H1 (cell line): ENCODE data around the gene P3H2.

Experiments
- CBX8 ChIP-seq: fragments of 300-800, 300-1000 bp; sonication (generic); IDR thresholded peaks from 2 replicates; pipeline ENCODE4 v1.7.1; 2016; ENCODE audit warnings: low read depth, low read length, borderline replicate concordance
- CEBPB ChIP-seq: IDR thresholded peaks from 2 replicates; pipeline ENCODE4 v1.6.1; 2012; ENCODE audit warnings: low read depth, low read length
- CTBP2 ChIP-seq: IDR thresholded peaks from 2 replicates; pipeline ENCODE4 v1.7.0; 2011; ENCODE audit warnings: borderline replicate concordance, mild to moderate bottlenecking, moderate library complexity, mixed read lengths, low read length; ENCODE audit not compliant: insufficient read depth, insufficient read length
- POLR2A ChIP-seq, 2 experiments: IDR thresholded peaks; 1 replicate in 1 of 2; 2 replicates in 1 of 2; pipeline ENCODE4 v1.6.1; 2011; ENCODE audit warnings: low read depth in 2 of 2, low read length in 2 of 2, mild to moderate bottlenecking in 2 of 2; ENCODE audit errors: control extremely low read depth in 1 of 2
- RFX5 ChIP-seq: IDR thresholded peaks from 2 replicates; pipeline ENCODE4 v1.6.1; 2011; ENCODE audit warnings: low read depth, low read length, improper control_type of control experiment, borderline replicate concordance
- TF ChIP-seq, protein P1 (sequence below), 3 experiments: IDR thresholded peaks; 1 replicate in 2 of 3; 2 replicates in 1 of 3; pipeline versions ENCODE4 v1.5.1 to v1.6.1; 2011; ENCODE audit warnings: low read length in 3 of 3, mild to moderate bottlenecking in 3 of 3, inconsistent platforms in 2 of 3, low read depth in 1 of 3, moderate library complexity in 1 of 3; ENCODE audit not compliant: insufficient read depth in 1 of 3; ENCODE audit errors: control extremely low read depth in 1 of 3

DNA sequence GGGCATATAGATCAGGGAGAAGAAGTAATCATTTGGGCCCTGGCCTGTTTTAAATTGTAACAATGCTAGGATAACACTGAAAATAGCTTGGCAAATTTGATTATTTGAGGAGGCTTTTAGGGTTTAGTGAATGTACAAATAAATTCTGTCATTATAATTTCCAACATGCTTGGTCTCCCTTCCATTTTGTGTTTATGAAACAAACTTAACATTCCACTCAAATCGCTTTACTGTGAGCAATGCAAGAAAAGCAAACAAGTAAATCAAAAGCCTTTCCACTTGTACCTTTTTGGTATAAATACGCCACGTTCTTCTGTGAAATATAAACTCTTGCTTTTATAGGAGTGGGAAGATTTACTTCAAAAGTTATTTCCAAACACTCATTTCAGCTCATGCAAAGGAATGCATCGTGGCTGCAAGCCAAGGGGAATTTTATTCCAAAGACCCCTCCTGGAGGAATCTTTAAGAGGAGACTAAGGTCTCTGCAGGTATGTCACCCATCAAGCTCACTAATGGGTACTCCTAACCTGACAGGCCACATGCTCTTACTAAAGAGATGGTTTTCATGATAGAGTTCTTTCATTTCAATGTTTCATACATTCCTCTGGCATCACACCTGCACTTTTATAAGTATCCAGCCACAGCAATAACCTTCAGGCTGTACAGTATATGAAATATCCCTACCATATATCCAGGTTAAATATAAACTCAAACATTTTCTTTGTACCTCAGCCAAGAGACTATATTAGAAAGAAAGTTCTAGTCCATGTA is 115.2 kb downstream of the P3H2 start:
- TF ChIP-seq CTBP2 (no peak), POLR2A (IDR thresholded peaks at IDR 0.05; ENCODE audit: control extremely low read depth in 1 of 2, low read depth in 2 of 2, low read length in 2 of 2) (no peak), RFX5 (no peak), CEBPB (no peak), CBX8 (no peak)
- TF ChIP-seq, protein P1, sequence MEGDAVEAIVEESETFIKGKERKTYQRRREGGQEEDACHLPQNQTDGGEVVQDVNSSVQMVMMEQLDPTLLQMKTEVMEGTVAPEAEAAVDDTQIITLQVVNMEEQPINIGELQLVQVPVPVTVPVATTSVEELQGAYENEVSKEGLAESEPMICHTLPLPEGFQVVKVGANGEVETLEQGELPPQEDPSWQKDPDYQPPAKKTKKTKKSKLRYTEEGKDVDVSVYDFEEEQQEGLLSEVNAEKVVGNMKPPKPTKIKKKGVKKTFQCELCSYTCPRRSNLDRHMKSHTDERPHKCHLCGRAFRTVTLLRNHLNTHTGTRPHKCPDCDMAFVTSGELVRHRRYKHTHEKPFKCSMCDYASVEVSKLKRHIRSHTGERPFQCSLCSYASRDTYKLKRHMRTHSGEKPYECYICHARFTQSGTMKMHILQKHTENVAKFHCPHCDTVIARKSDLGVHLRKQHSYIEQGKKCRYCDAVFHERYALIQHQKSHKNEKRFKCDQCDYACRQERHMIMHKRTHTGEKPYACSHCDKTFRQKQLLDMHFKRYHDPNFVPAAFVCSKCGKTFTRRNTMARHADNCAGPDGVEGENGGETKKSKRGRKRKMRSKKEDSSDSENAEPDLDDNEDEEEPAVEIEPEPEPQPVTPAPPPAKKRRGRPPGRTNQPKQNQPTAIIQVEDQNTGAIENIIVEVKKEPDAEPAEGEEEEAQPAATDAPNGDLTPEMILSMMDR (IDR thresholded peaks at IDR 0.05; ENCODE audit: control extremely low read depth in 1 of 3, insufficient read depth in 1 of 3, low read depth in 1 of 3, low read length in 3 of 3), result no peak
